ENCODE data around the gene TSHZ1.

The TSHZ1 gene

DNA sequence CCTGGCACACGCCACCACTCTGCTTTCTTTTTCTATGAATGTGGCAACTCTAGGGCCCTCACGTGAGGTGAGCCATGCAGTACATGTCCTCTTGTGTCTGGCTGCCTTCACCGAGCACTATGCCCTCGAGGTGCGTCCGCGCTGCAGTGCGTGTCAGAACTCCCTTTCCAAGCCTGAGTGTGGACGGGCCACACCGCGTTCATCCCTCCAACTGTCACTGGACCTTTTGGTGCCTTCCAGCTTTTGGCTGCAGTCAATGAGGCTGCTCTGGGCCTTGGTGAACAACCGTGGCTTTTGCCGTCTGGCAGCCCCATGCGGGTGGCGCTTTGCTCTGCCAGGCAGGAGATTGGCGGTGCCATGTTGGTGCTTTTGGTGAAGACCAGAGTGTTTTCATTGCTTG, 74.0 kb downstream of the TSHZ1 start:
- H3K9me3 ChIP-seq (ENCODE audit: control insufficient read depth in 2 of 2, low read length in 2 of 2) = no peaks in the 10 kb centered on the region
- H3K9ac ChIP-seq (ENCODE audit: low read depth in 1 of 2, low read length in 2 of 2) = no peak overlapping the region
- no peaks in the 10 kb centered on the region for H3K27me3 ChIP-seq (ENCODE audit: control insufficient read depth in 2 of 2, insufficient read depth in 2 of 2, low read length in 2 of 2)
- peaks cover 0 to 5% of the 10 kb centered on the region in 2 donors for H3K4me1 ChIP-seq (ENCODE audit: control insufficient read depth in 2 of 2, insufficient read depth in 2 of 2, low read length in 2 of 2)
- H3K27ac ChIP-seq (ENCODE audit: low read depth in 2 of 2, low read length in 2 of 2) = no peak overlapping the region
- H3K4me3 ChIP-seq (ENCODE audit: low read length in 2 of 2) = no peak overlapping the region
- H3K36me3 ChIP-seq (ENCODE audit: control insufficient read depth in 2 of 2, insufficient read depth in 2 of 2, low read length in 2 of 2) = peaks cover 21 to 24% of the 10 kb centered on the region in 2 donors

DNA sequence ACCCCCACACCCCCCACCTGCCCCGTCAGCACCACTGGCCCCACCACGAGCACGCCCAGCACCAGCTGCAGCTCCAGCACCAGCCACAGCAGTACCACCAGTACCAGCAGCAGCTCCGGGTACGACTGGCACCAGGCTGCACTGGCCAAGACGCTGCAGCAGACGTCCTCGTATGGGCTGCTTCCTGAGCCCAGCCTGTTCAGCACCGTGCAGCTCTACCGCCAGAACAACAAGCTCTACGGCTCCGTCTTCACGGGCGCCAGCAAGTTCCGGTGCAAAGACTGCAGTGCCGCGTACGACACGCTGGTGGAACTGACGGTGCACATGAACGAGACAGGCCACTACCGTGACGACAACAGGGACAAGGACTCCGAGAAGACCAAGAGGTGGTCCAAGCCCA, 75.3 kb downstream of the TSHZ1 start:
- Histone ChIP-seq H3K9me3 (ENCODE audit: control insufficient read depth in 2 of 2, low read length in 2 of 2) (no peaks in the 10 kb centered on the region), H3K4me1 (ENCODE audit: control insufficient read depth in 2 of 2, insufficient read depth in 2 of 2, low read length in 2 of 2) (peaks cover 0 to 2% of the 10 kb centered on the region in 2 donors), H3K9ac (ENCODE audit: low read depth in 1 of 2, low read length in 2 of 2) (no peak overlapping the region), H3K4me3 (ENCODE audit: low read length in 2 of 2) (no peak overlapping the region), H3K36me3 (ENCODE audit: control insufficient read depth in 2 of 2, insufficient read depth in 2 of 2, low read length in 2 of 2) (peaks cover 21 to 24% of the 10 kb centered on the region in 2 donors), H3K27me3 (ENCODE audit: control insufficient read depth in 2 of 2, insufficient read depth in 2 of 2, low read length in 2 of 2) (no peaks in the 10 kb centered on the region), H3K27ac (ENCODE audit: low read depth in 2 of 2, low read length in 2 of 2) (no peak overlapping the region)

DNA sequence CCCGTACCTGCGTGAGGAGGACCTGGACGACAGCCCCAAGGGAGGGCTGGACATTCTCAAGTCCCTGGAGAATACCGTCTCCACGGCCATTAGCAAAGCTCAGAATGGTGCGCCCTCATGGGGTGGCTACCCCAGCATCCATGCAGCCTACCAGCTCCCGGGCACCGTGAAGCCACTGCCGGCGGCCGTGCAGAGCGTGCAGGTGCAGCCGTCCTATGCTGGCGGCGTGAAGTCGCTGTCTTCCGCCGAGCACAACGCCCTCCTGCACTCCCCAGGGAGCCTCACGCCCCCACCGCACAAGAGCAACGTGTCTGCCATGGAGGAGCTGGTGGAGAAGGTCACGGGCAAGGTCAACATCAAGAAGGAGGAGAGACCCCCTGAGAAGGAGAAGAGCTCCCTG, 76.4 kb downstream of the TSHZ1 start:
- H3K27ac ChIP-seq (ENCODE audit: low read depth in 2 of 2, low read length in 2 of 2) = no peak overlapping the region
- H3K36me3 ChIP-seq (ENCODE audit: control insufficient read depth in 2 of 2, insufficient read depth in 2 of 2, low read length in 2 of 2) = peaks cover 21 to 24% of the 10 kb centered on the region in 2 donors
- H3K9me3 ChIP-seq (ENCODE audit: control insufficient read depth in 2 of 2, low read length in 2 of 2) = no peaks in the 10 kb centered on the region
- H3K4me3 ChIP-seq (ENCODE audit: low read length in 2 of 2) = no peak overlapping the region
- no peak overlapping the region for H3K9ac ChIP-seq (ENCODE audit: low read depth in 1 of 2, low read length in 2 of 2)
- H3K4me1 ChIP-seq (ENCODE audit: control insufficient read depth in 2 of 2, insufficient read depth in 2 of 2, low read length in 2 of 2) = no peaks in the 10 kb centered on the region
- H3K27me3 ChIP-seq (ENCODE audit: control insufficient read depth in 2 of 2, insufficient read depth in 2 of 2, low read length in 2 of 2) = no peaks in the 10 kb centered on the region

DNA sequence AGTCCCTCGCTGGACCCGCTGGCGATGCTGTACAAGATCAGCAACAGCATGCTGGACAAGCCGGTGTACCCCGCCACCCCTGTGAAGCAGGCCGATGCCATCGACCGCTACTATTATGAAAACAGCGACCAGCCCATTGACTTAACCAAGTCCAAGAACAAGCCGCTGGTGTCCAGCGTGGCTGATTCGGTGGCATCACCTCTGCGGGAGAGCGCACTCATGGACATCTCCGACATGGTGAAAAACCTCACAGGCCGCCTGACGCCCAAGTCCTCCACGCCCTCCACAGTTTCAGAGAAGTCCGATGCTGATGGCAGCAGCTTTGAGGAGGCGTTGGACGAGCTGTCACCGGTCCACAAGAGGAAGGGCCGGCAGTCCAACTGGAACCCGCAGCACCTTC, 77.1 kb downstream of the TSHZ1 start:
- no peaks in the 10 kb centered on the region for H3K27me3 ChIP-seq (ENCODE audit: control insufficient read depth in 2 of 2, insufficient read depth in 2 of 2, low read length in 2 of 2)
- H3K27ac ChIP-seq (ENCODE audit: low read depth in 2 of 2, low read length in 2 of 2) = no peak overlapping the region
- peaks cover 21 to 24% of the 10 kb centered on the region in 2 donors for H3K36me3 ChIP-seq (ENCODE audit: control insufficient read depth in 2 of 2, insufficient read depth in 2 of 2, low read length in 2 of 2)
- H3K4me1 ChIP-seq (ENCODE audit: control insufficient read depth in 2 of 2, insufficient read depth in 2 of 2, low read length in 2 of 2) = no peaks in the 10 kb centered on the region
- no peak overlapping the region for H3K4me3 ChIP-seq (ENCODE audit: low read length in 2 of 2)
- H3K9ac ChIP-seq (ENCODE audit: low read depth in 1 of 2, low read length in 2 of 2) = no peak overlapping the region
- H3K9me3 ChIP-seq (ENCODE audit: control insufficient read depth in 2 of 2, low read length in 2 of 2) = no peaks in the 10 kb centered on the region

DNA sequence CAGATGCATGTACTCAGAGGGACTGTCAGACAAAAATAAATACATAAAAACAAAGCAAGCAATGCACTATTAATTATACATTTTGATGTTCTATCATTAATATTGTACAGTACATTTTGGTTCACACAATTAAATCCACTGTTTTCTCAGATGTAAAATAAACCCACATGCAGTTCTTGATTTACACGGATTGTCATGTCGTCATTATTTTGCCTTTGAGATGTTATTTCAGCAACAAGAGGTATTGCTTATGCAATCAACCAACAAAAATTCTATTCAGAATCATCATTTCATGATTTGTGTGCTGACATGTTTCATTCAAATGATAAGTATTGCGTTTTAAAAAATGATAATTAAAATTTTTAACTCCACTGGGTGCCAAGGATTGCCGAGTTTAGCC, 79.2 kb downstream of the TSHZ1 start:
- Histone ChIP-seq H3K4me1 (ENCODE audit: control insufficient read depth in 2 of 2, insufficient read depth in 2 of 2, low read length in 2 of 2) (no peaks in the 10 kb centered on the region), H3K27ac (ENCODE audit: low read depth in 2 of 2, low read length in 2 of 2) (no peak overlapping the region), H3K4me3 (ENCODE audit: low read length in 2 of 2) (no peak overlapping the region), H3K9me3 (ENCODE audit: control insufficient read depth in 2 of 2, low read length in 2 of 2) (no peaks in the 10 kb centered on the region), H3K9ac (ENCODE audit: low read depth in 1 of 2, low read length in 2 of 2) (no peak overlapping the region), H3K27me3 (ENCODE audit: control insufficient read depth in 2 of 2, insufficient read depth in 2 of 2, low read length in 2 of 2) (no peaks in the 10 kb centered on the region), H3K36me3 (ENCODE audit: control insufficient read depth in 2 of 2, insufficient read depth in 2 of 2, low read length in 2 of 2) (peaks cover 21 to 24% of the 10 kb centered on the region in 2 donors)

DNA sequence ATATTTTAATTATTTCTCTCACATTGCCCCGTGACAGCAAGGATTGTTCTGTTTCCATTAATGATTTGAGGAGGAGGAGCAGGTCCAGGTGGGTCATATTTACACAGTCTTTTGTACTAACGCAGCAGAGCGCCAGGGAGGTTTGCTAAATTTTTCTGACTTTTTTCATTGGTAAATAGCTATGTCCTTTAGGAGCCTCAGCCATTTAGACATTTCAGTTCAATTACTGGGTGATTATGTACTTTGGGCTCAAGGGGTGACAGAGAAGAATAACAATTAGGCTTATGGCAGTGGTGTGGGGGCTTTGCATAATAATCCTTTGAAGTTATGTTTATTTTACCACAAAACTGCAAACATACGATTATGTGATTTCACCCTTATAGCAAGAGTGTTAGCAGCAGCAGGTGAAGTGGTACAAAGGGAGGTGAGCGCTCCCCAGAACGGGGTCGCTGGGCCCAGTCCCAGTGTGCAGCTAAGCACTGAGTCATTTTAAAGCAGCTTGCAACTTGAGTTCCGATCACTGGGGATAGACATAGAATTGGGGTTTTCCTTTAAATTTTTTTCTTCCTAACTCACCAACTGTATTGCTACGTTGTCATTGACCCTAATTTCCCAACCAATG, 80.3 kb downstream of the TSHZ1 start:
- H3K9ac ChIP-seq (ENCODE audit: low read depth in 1 of 2, low read length in 2 of 2) = no peak overlapping the region
- no peaks in the 10 kb centered on the region for H3K4me1 ChIP-seq (ENCODE audit: control insufficient read depth in 2 of 2, insufficient read depth in 2 of 2, low read length in 2 of 2)
- H3K27ac ChIP-seq (ENCODE audit: low read depth in 2 of 2, low read length in 2 of 2) = no peak overlapping the region
- H3K9me3 ChIP-seq (ENCODE audit: control insufficient read depth in 2 of 2, low read length in 2 of 2) = no peaks in the 10 kb centered on the region
- peaks cover 18% of the 10 kb centered on the region in 2 donors for H3K36me3 ChIP-seq (ENCODE audit: control insufficient read depth in 2 of 2, insufficient read depth in 2 of 2, low read length in 2 of 2)
- H3K4me3 ChIP-seq (ENCODE audit: low read length in 2 of 2) = no peak overlapping the region
- no peaks in the 10 kb centered on the region for H3K27me3 ChIP-seq (ENCODE audit: control insufficient read depth in 2 of 2, insufficient read depth in 2 of 2, low read length in 2 of 2)

DNA sequence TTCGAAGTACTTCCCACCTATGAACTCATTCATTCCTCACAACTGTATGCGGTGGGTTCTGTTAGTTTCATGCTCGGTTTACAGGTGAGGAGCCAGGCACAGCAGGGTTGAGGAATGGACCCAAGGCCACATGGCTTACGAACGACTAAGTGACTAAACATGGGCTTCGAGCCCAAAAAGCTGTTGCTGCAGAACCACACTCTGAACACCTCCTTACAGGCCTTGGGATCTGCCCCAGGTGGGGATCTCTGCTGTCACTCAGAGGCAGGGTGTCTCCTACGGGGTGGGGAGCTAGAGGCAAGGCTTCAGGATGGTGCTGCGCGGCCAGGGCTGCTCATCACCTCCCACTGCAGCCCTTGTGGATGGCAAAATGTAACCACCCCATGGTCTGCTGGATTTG, 80.9 kb downstream of the TSHZ1 start:
- no peak overlapping the region for H3K27ac ChIP-seq (ENCODE audit: low read depth in 2 of 2, low read length in 2 of 2)
- H3K9me3 ChIP-seq (ENCODE audit: control insufficient read depth in 2 of 2, low read length in 2 of 2) = no peaks in the 10 kb centered on the region
- H3K4me1 ChIP-seq (ENCODE audit: control insufficient read depth in 2 of 2, insufficient read depth in 2 of 2, low read length in 2 of 2) = no peaks in the 10 kb centered on the region
- H3K4me3 ChIP-seq (ENCODE audit: low read length in 2 of 2) = no peak overlapping the region
- H3K27me3 ChIP-seq (ENCODE audit: control insufficient read depth in 2 of 2, insufficient read depth in 2 of 2, low read length in 2 of 2) = no peaks in the 10 kb centered on the region
- no peak overlapping the region for H3K9ac ChIP-seq (ENCODE audit: low read depth in 1 of 2, low read length in 2 of 2)
- peaks cover 12% of the 10 kb centered on the region in 2 donors for H3K36me3 ChIP-seq (ENCODE audit: control insufficient read depth in 2 of 2, insufficient read depth in 2 of 2, low read length in 2 of 2)

DNA sequence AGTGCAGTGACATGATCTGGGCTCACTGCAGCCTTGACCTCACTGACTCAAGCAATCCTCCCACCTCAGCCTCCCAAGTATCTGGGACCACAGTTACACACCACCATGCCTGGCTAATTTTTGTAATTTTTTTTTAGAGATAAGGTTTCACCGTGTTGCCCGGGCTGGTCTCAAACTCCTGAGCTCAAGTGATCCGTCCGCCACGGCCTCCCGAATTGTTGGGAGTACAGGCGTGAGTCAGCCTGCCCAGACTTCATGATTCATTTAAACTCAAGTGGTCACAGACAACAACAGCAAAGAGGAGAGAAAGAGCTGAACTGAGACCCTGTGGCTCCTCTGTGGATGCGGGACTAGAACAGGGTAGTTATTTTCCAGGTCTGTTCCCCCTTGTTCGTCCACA, 83.0 kb downstream of the TSHZ1 start:
- no peaks in the 10 kb centered on the region for H3K36me3 ChIP-seq (ENCODE audit: control insufficient read depth in 2 of 2, insufficient read depth in 2 of 2, low read length in 2 of 2)
- H3K4me3 ChIP-seq (ENCODE audit: low read length in 2 of 2) = no peak overlapping the region
- H3K9me3 ChIP-seq (ENCODE audit: control insufficient read depth in 2 of 2, low read length in 2 of 2) = no peaks in the 10 kb centered on the region
- no peak overlapping the region for H3K9ac ChIP-seq (ENCODE audit: low read depth in 1 of 2, low read length in 2 of 2)
- H3K27me3 ChIP-seq (ENCODE audit: control insufficient read depth in 2 of 2, insufficient read depth in 2 of 2, low read length in 2 of 2) = no peaks in the 10 kb centered on the region
- no peaks in the 10 kb centered on the region for H3K4me1 ChIP-seq (ENCODE audit: control insufficient read depth in 2 of 2, insufficient read depth in 2 of 2, low read length in 2 of 2)
- H3K27ac ChIP-seq (ENCODE audit: low read depth in 2 of 2, low read length in 2 of 2) = no peak overlapping the region

DNA sequence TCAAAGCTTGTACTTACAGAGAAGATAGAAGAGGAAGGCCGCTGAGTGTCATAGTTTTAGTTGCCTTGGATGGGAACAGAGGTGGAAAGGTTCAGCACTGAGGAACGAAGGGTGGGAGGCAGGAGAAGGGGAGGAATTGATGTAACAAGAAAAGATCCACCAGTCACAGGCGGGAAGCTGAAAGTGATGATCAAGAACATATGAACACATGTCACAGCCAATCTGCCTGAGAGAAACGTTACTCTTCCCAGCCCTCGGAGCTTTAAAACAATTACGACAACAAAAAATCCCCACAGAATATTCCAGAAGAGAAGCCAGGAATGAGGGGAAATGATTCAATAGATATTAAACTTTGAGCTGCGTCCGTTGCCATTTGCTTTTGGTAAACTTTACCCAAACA, 87.1 kb downstream of the TSHZ1 start:
- H3K4me1 ChIP-seq (ENCODE audit: control insufficient read depth in 2 of 2, insufficient read depth in 2 of 2, low read length in 2 of 2) = no peaks in the 10 kb centered on the region
- H3K27ac ChIP-seq (ENCODE audit: low read depth in 2 of 2, low read length in 2 of 2) = no peak overlapping the region
- H3K9me3 ChIP-seq (ENCODE audit: control insufficient read depth in 2 of 2, low read length in 2 of 2) = no peaks in the 10 kb centered on the region
- H3K9ac ChIP-seq (ENCODE audit: low read depth in 1 of 2, low read length in 2 of 2) = no peak overlapping the region
- no peak overlapping the region for H3K4me3 ChIP-seq (ENCODE audit: low read length in 2 of 2)
- no peaks in the 10 kb centered on the region for H3K36me3 ChIP-seq (ENCODE audit: control insufficient read depth in 2 of 2, insufficient read depth in 2 of 2, low read length in 2 of 2)
- no peaks in the 10 kb centered on the region for H3K27me3 ChIP-seq (ENCODE audit: control insufficient read depth in 2 of 2, insufficient read depth in 2 of 2, low read length in 2 of 2)

DNA sequence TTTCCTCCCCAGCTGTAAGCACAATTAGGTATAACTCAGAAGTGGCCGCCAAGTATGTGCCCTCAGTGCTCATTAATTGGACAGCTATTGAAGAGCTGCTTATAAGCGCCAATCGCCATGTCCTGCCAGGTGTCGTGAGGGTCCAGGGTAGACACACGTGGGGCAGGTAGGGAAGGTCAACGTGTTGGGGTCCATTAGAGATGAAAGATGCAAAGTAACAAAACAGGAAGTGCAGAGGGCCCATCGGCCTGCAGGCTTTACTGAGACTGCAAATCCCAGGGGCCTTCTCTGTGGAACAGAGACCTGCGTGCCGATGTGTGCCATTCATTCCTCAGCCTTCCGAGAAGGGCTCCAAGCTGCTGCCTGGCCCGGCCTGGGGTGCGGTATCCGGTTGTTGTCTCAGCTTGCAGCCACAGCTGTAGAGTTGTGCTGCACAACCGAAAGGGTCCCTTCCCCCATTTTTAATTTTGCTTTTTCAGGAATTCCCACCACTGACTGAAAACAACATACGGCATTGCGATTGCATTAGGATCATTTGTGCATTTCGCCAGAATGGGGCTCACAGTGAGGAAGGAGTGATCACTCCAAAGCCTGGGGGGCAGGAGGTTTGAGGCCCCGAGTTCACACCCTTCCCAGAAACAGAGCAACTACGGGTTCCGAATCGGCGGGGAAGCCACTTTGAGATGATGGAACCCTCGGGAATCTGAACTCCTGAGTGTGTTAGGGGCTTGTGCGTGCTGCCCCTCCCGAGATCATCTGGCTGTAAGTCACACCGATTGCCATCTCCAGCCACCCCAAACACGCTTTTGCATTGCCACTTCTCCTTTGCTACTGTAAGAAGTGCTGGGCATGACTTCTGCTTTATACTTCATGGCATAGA, 94.3 kb downstream of the TSHZ1 start:
- H3K27ac ChIP-seq (ENCODE audit: low read depth in 2 of 2, low read length in 2 of 2) = no peak overlapping the region
- no peak overlapping the region for H3K4me3 ChIP-seq (ENCODE audit: low read length in 2 of 2)
- H3K9me3 ChIP-seq (ENCODE audit: control insufficient read depth in 2 of 2, low read length in 2 of 2) = no peaks in the 10 kb centered on the region
- no peaks in the 10 kb centered on the region for H3K27me3 ChIP-seq (ENCODE audit: control insufficient read depth in 2 of 2, insufficient read depth in 2 of 2, low read length in 2 of 2)
- H3K9ac ChIP-seq (ENCODE audit: low read depth in 1 of 2, low read length in 2 of 2) = no peak overlapping the region
- no peaks in the 10 kb centered on the region for H3K36me3 ChIP-seq (ENCODE audit: control insufficient read depth in 2 of 2, insufficient read depth in 2 of 2, low read length in 2 of 2)
- H3K4me1 ChIP-seq (ENCODE audit: control insufficient read depth in 2 of 2, insufficient read depth in 2 of 2, low read length in 2 of 2) = no peaks in the 10 kb centered on the region
